Liver (tissue), 9 donors: ENCODE measurements around the gene TOMM40L. TPM values are rescaled to one million over a fixed set of nuclear protein-coding genes. Genes with fewer than 3 reads are reported as not detected.

Source experiments
- DNase-seq: peaks from one replicate; pipeline ENCODE4 v3.0.0-alpha.2; 2017; ENCODE audit warnings: low spot score
- H3K27ac ChIP-seq, 2 donors: one replicate each; pipeline ENCODE4 v1.7.0; 2013; ENCODE audit warnings: inconsistent platforms in 2 of 2, low read length in 2 of 2, control low read depth in 1 of 2, low read depth in 1 of 2, mild to moderate bottlenecking in 1 of 2
- H3K27me3 ChIP-seq, 4 donors: one replicate each; pipeline versions ENCODE4 v1.6.1 to v1.7.0; 2013; ENCODE audit warnings: low read length in 3 of 4, inconsistent platforms in 1 of 4, mild to moderate bottlenecking in 1 of 4, moderate library complexity in 1 of 4; ENCODE audit not compliant: control insufficient read depth in 4 of 4, insufficient read depth in 4 of 4
- H3K36me3 ChIP-seq, 4 donors: one replicate each; pipeline versions ENCODE4 v1.6.1 to v1.7.0; 2013; ENCODE audit warnings: low read length in 3 of 4, mild to moderate bottlenecking in 3 of 4, low read depth in 1 of 4, moderate library complexity in 1 of 4; ENCODE audit not compliant: control insufficient read depth in 4 of 4, insufficient read depth in 3 of 4
- H3K4me1 ChIP-seq, 4 donors: one replicate each; pipeline versions ENCODE4 v1.6.1 to v1.7.0; 2013; ENCODE audit warnings: low read length in 3 of 4, mild to moderate bottlenecking in 3 of 4, moderate library complexity in 1 of 4; ENCODE audit not compliant: control insufficient read depth in 4 of 4, insufficient read depth in 4 of 4
- H3K4me3 ChIP-seq, 3 donors: one replicate each; pipeline versions ENCODE4 v1.6.1 to v1.7.0; 2013; ENCODE audit warnings: low read length in 3 of 3, control low read depth in 1 of 3, low read depth in 1 of 3, mild to moderate bottlenecking in 1 of 3
- H3K9ac ChIP-seq, 2 donors: one replicate each; pipeline ENCODE4 v1.7.0; 2013; ENCODE audit warnings: low read length in 2 of 2, mild to moderate bottlenecking in 2 of 2, moderate library complexity in 2 of 2, control low read depth in 1 of 2, low read depth in 1 of 2
- H3K9me3 ChIP-seq, 4 donors: one replicate each; pipeline versions ENCODE4 v1.6.1 to v1.7.0; 2013; ENCODE audit warnings: low read length in 3 of 4; ENCODE audit not compliant: control insufficient read depth in 4 of 4
- ATF3 ChIP-seq: IDR thresholded peaks from 2 replicates; pipeline ENCODE4 v1.6.1; 2016; ENCODE audit warnings: antibody characterized with exemption
- CTCF ChIP-seq: fragments of 150-350 bp; IDR thresholded peaks from 2 replicates; pipeline ENCODE4 v1.5.1; 2017; ENCODE audit warnings: improper control_type of control experiment, low read depth, low read length; ENCODE audit not compliant: missing input control
- EGR1 ChIP-seq, 2 donors: IDR thresholded peaks; 2 replicates each; pipeline ENCODE4 v1.6.1; 2016 to 2018; ENCODE audit warnings: antibody characterized with exemption in 2 of 2, low read depth in 2 of 2
- FOXA1 ChIP-seq: IDR thresholded peaks from 2 replicates; pipeline ENCODE4 v1.6.1; 2016; ENCODE audit warnings: antibody characterized with exemption
- FOXA2 ChIP-seq: IDR thresholded peaks from 2 replicates; pipeline ENCODE4 v1.6.1; 2016; ENCODE audit warnings: antibody characterized with exemption
- GABPA ChIP-seq, 2 donors: IDR thresholded peaks in 1 of 2; conservative IDR thresholded peaks in 1 of 2; 2 replicates each; pipeline ENCODE4 v1.6.1; 2016; ENCODE audit warnings: antibody characterized with exemption in 2 of 2, mild to moderate bottlenecking in 1 of 2, moderate library complexity in 1 of 2
- HNF4A ChIP-seq, 2 donors: conservative IDR thresholded peaks; 2 replicates each; pipeline ENCODE4 v1.6.1; 2016; ENCODE audit warnings: antibody characterized with exemption in 2 of 2, mild to moderate bottlenecking in 2 of 2
- HNF4G ChIP-seq: IDR thresholded peaks from 2 replicates; pipeline ENCODE4 v1.6.1; 2016; ENCODE audit warnings: antibody characterized with exemption
- JUND ChIP-seq, 2 donors: IDR thresholded peaks; 2 replicates each; pipeline ENCODE4 v1.6.1; 2016; ENCODE audit warnings: antibody characterized with exemption in 2 of 2
- MAX ChIP-seq: IDR thresholded peaks from 2 replicates; pipeline ENCODE4 v1.6.1; 2016; ENCODE audit warnings: antibody characterized with exemption
- NR2F2 ChIP-seq: IDR thresholded peaks from 2 replicates; pipeline ENCODE4 v1.6.1; 2016; ENCODE audit warnings: antibody characterized with exemption
- RAD21 ChIP-seq, 2 donors: IDR thresholded peaks; 2 replicates each; pipeline ENCODE4 v1.6.1; 2016; ENCODE audit warnings: antibody characterized with exemption in 2 of 2, mild to moderate bottlenecking in 2 of 2
- REST ChIP-seq: IDR thresholded peaks from 2 replicates; pipeline ENCODE4 v1.6.1; 2016; ENCODE audit warnings: antibody characterized with exemption, mild to moderate bottlenecking
- RXRA ChIP-seq, 2 donors: IDR thresholded peaks; 2 replicates each; pipeline ENCODE4 v1.6.1; 2017 to 2018; ENCODE audit warnings: antibody characterized with exemption in 2 of 2, mild to moderate bottlenecking in 1 of 2
- SP1 ChIP-seq: IDR thresholded peaks from 2 replicates; pipeline ENCODE4 v1.6.1; 2018; ENCODE audit warnings: antibody characterized with exemption, mild to moderate bottlenecking
- TAF1 ChIP-seq: conservative IDR thresholded peaks from 2 replicates; pipeline ENCODE4 v1.6.1; 2016; ENCODE audit warnings: antibody characterized with exemption, mild to moderate bottlenecking
- YY1 ChIP-seq: IDR thresholded peaks from 2 replicates; pipeline ENCODE4 v1.6.1; 2016; ENCODE audit warnings: antibody characterized with exemption, mild to moderate bottlenecking
- ZBTB33 ChIP-seq: IDR thresholded peaks from 2 replicates; pipeline ENCODE4 v1.6.1; 2016; ENCODE audit warnings: antibody characterized with exemption
- WGBS: extraction: QIAGEN DNeasy Blood & Tissue Kit; methylation state at CpG from one replicate; pipeline ENCODE4 v1.1.7; 2013; 5-methylcytosine and 5-hydroxymethylcytosine counted together
- polyA plus RNA-seq, 2 donors: library from polyadenylated mRNA; stranded (reverse) in 1 of 2; unstranded in 1 of 2; fragments of 200-250 nt in 1 of 2; fragments of >200 nt in 1 of 2; fragmentation: Nextera tagmentation in 1 of 2; extraction: Ambion mirVana in 1 of 2; gene quantifications; one replicate each; pipeline versions ENCODE4 v1.2.1 to v1.2.3, GENCODE V29; 2013 to 2015
- total RNA-seq, 2 donors: library from RNA; depleted of rRNA; stranded (reverse); fragments of >200 nt; gene quantifications; one replicate each; pipeline ENCODE4 v1.2.3, GENCODE V29; 2014
- donor health status: healthy.
- donor health status: healthy.
- donor health status: healthy.
- donor health status: healthy.
- donor health status: healthy.

Gene TOMM40L
- total and polyA plus RNA-seq, 4 donors: 6.7 to 10.5 (median 8.9) TPM

GRCh38 chr1:161267321-161267720 lies 41.5 kb downstream of the TOMM40L start:
- Histone ChIP-seq H3K4me1 (no peaks in the 10 kb centered on the region), H3K4me3 (no peak overlapping the region), H3K27ac (no peak overlapping the region), H3K36me3 (no peaks in the 10 kb centered on the region), H3K9ac (no peak overlapping the region), H3K9me3 (no peaks in the 10 kb centered on the region), H3K27me3 (no peaks in the 10 kb centered on the region)
- DNase-seq: no peak
- TF ChIP-seq TAF1 (no peak), NR2F2 (no peak), FOXA2 (no peak), HNF4G (no peak), GABPA (IDR thresholded peaks at IDR 0.05 in 1 of 2, conservative IDR thresholded peaks at IDR 0.05 in 1 of 2) (no peak), EGR1 (IDR thresholded peaks at IDR 0.05; ENCODE audit: low read depth in 2 of 2) (no peak), HNF4A (conservative IDR thresholded peaks at IDR 0.05) (no peak), ZBTB33 (no peak), SP1 (no peak), JUND (IDR thresholded peaks at IDR 0.05) (no peak), ATF3 (no peak), YY1 (no peak), RAD21 (IDR thresholded peaks at IDR 0.05) (no peak), RXRA (IDR thresholded peaks at IDR 0.05) (no peak)
- 75% methylated on average over 3 of the region's 3 CpGs for WGBS

GRCh38 chr1:161273402-161273801 lies 47.5 kb downstream of the TOMM40L start:
- H3K4me1 ChIP-seq: no peaks in the 10 kb centered on the region
- H3K9me3 ChIP-seq: no peaks in the 10 kb centered on the region
- DNase-seq: no peak
- H3K27ac ChIP-seq: no peak overlapping the region
- no peaks in the 10 kb centered on the region for H3K36me3 ChIP-seq
- H3K4me3 ChIP-seq: no peak overlapping the region
- H3K27me3 ChIP-seq: no peaks in the 10 kb centered on the region
- no peak for TF ChIP-seq EGR1 (IDR thresholded peaks at IDR 0.05; ENCODE audit: low read depth in 2 of 2)
- no peak for TF ChIP-seq CTCF
- TF ChIP-seq ZBTB33: no peak
- TF ChIP-seq HNF4G: no peak
- TF ChIP-seq FOXA2: no peak
- no peak for TF ChIP-seq TAF1
- no peak for TF ChIP-seq HNF4A (conservative IDR thresholded peaks at IDR 0.05)
- no peak for TF ChIP-seq RXRA (IDR thresholded peaks at IDR 0.05)
- no peak for TF ChIP-seq NR2F2
- TF ChIP-seq SP1: no peak
- no peak for TF ChIP-seq ATF3
- no peak for TF ChIP-seq MAX
- no peak for TF ChIP-seq FOXA1
- no peak for TF ChIP-seq RAD21 (IDR thresholded peaks at IDR 0.05)
- TF ChIP-seq YY1: no peak
- no peak for TF ChIP-seq REST
- TF ChIP-seq JUND (IDR thresholded peaks at IDR 0.05): no peak
- no peak for TF ChIP-seq GABPA (IDR thresholded peaks at IDR 0.05 in 1 of 2, conservative IDR thresholded peaks at IDR 0.05 in 1 of 2)
- 69% methylated on average over 3 of the region's 3 CpGs for WGBS
- H3K9ac ChIP-seq: no peak overlapping the region
